Nephron (organoid): ENCODE data around the gene DNAJC1.
"Not testable (repeated sequence)": the region's sequence is repeated elsewhere in the genome, so short reads cannot be mapped to it uniquely, and the experiment has no call there.

Experiments used
- H3K27ac Mint-ChIP-seq, 3 experiments: 2 replicates each; pipeline ENCODE4 v1.8.0; 2020; ENCODE audit warnings: mixed read lengths in 3 of 3, mild to moderate bottlenecking in 2 of 3, moderate library complexity in 1 of 3
- H3K27me3 Mint-ChIP-seq: 2 replicates; pipeline ENCODE4 v1.8.0; 2021; ENCODE audit warnings: low read depth, mild to moderate bottlenecking, moderate library complexity, mixed read lengths
- H3K36me3 Mint-ChIP-seq: 2 replicates; pipeline ENCODE4 v1.8.0; 2020; ENCODE audit warnings: low read depth, mixed read lengths
- H3K4me1 Mint-ChIP-seq: 2 replicates; pipeline ENCODE4 v1.8.0; 2020; ENCODE audit warnings: mixed read lengths
- H3K4me3 Mint-ChIP-seq, 3 experiments: 2 replicates each; pipeline ENCODE4 v1.8.0; 2020; ENCODE audit warnings: mild to moderate bottlenecking in 3 of 3, mixed read lengths in 3 of 3, moderate library complexity in 2 of 3
- H3K9me3 Mint-ChIP-seq: 2 replicates; pipeline ENCODE4 v1.8.0; 2020; ENCODE audit warnings: mixed read lengths
- CTCF ChIP-seq, 3 experiments: fragments of 200-600 bp; sonication (generic); IDR thresholded peaks; one replicate each; pipeline ENCODE4 v1.5.0; 2021; ENCODE audit warnings: antibody characterized with exemption in 3 of 3; ENCODE audit not compliant: unreplicated experiment in 3 of 3

DNAJC1 gene

GRCh38 chr10:21721000-21721665, 282.4 kb downstream of the DNAJC1 start:
- Mint-ChIP-seq H3K36me3 (peaks cover 23% of the 10 kb centered on the region), H3K9me3 (no peaks in the 10 kb centered on the region), H3K27me3 (no peaks in the 10 kb centered on the region), H3K4me1 (peaks cover 31% of the 10 kb centered on the region), H3K27ac (peak overlapping the region in 2 of 3 experiments; percentile 64 to 68), H3K4me3 (no peak overlapping the region)
- no peak for TF ChIP-seq CTCF (IDR thresholded peaks at IDR 0.05; ENCODE audit: unreplicated experiment in 3 of 3)

DNA sequence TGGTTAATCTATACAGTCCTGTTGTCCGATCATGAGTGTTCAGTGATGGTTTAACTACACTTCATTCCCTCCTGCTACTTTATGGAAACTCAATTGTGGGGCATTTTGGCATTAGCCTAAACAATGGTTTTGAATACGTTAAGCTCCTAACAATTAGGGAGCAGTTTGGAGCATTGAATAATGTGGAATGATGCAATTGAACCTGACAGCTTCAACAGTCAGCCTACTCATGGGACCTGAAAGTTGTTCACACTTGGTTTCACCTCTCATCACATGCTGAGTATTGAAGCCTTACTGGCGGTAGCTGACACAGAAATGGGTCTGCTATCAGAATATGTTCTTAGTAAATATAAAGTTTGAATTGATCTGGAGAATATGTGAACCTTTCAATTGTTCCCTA, 283.4 kb downstream of the DNAJC1 start:
- Mint-ChIP-seq H3K9me3 (no peaks in the 10 kb centered on the region), H3K27ac (peak overlapping the region in 1 of 3 experiments; percentile 82), H3K27me3 (no peaks in the 10 kb centered on the region)

DNA sequence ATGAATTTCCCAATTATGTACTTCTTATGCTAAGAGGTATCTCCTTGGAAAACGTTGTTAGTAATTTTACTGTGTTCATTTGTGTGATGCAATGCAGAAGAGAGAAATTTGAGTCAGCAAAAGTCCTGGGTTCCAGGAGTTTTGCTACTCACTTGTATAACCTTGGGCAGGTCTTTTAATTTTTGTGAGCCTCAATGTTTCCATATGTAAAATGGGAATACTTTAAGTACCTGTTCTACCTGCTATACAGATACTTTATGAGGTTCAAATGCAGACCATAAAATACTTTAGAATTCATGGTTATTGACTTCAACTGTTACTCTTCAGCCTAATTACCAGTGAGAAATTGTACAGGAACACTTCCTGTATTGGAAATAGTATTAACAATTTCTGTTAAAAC, 284.0 kb downstream of the DNAJC1 start:
- Mint-ChIP-seq H3K27me3 (no peaks in the 10 kb centered on the region), H3K36me3 (peaks cover 32% of the 10 kb centered on the region), H3K9me3 (no peaks in the 10 kb centered on the region), H3K4me1 (peaks cover 21% of the 10 kb centered on the region), H3K4me3 (no peak overlapping the region), H3K27ac (no peak overlapping the region)
- TF ChIP-seq CTCF (IDR thresholded peaks at IDR 0.05; ENCODE audit: unreplicated experiment in 3 of 3) = no peak

More for the DNA sequence above, 283.4 kb downstream of the DNAJC1 start:
- TF ChIP-seq CTCF (IDR thresholded peaks at IDR 0.05; ENCODE audit: unreplicated experiment in 3 of 3) = no peak
- no peak overlapping the region for H3K4me3 Mint-ChIP-seq
- peaks cover 30% of the 10 kb centered on the region for H3K36me3 Mint-ChIP-seq
- peaks cover 27% of the 10 kb centered on the region for H3K4me1 Mint-ChIP-seq

- H3K4me1 Mint-ChIP-seq = peaks cover 20% of the 10 kb centered on the region
- not testable (repeated sequence) for H3K4me3 Mint-ChIP-seq, H3K27me3 Mint-ChIP-seq, H3K9me3 Mint-ChIP-seq
- H3K27ac Mint-ChIP-seq = peak overlapping the region in 2 of 3 experiments; percentile 26 to 54
- peaks cover 44% of the 10 kb centered on the region for H3K36me3 Mint-ChIP-seq
These were observed 286.0 kb downstream of the DNAJC1 start for GRCh38 chr10:21717437-21718054.

- no peaks in the 10 kb centered on the region for H3K9me3 Mint-ChIP-seq
- H3K4me3 Mint-ChIP-seq = no peak overlapping the region
- peaks cover 16% of the 10 kb centered on the region for H3K4me1 Mint-ChIP-seq
- TF ChIP-seq CTCF (IDR thresholded peaks at IDR 0.05; ENCODE audit: unreplicated experiment in 3 of 3) = no peak
- H3K27ac Mint-ChIP-seq = peak overlapping the region in 2 of 3 experiments; percentile 44 to 61
- H3K36me3 Mint-ChIP-seq = peaks cover 52% of the 10 kb centered on the region
- no peaks in the 10 kb centered on the region for H3K27me3 Mint-ChIP-seq
These were observed 287.9 kb downstream of the DNAJC1 start for GRCh38 chr10:21715531-21716195.

GRCh38 chr10:21712975-21713374, 290.6 kb downstream of the DNAJC1 start:
- Mint-ChIP-seq H3K36me3 (peaks cover 59% of the 10 kb centered on the region), H3K27me3 (no peaks in the 10 kb centered on the region), H3K4me1 (peaks cover 16% of the 10 kb centered on the region), H3K4me3 (no peak overlapping the region), H3K9me3 (no peaks in the 10 kb centered on the region), H3K27ac (peak overlapping the region in 2 of 3 experiments; percentile 3 to 52)
- no peak for TF ChIP-seq CTCF (IDR thresholded peaks at IDR 0.05; ENCODE audit: unreplicated experiment in 3 of 3)
